K562 (cell line): ENCODE measurements around the gene CCNO. TPM values are rescaled to one million over a fixed set of nuclear protein-coding genes. Genes with fewer than 3 reads are reported as not detected.

Experiments
- CEBPB ChIP-seq: fragments of 450-650 bp; IDR thresholded peaks from 2 replicates; pipeline ENCODE4 v1.6.1; 2016; ENCODE audit warnings: missing genetic modification characterization, missing compliant biosample characterization
- EP300 ChIP-seq: IDR thresholded peaks from 2 replicates; pipeline ENCODE4 v1.6.1; 2012; ENCODE audit warnings: low read length, improper control_type of control experiment
- GABPB1 ChIP-seq: sonication (generic); formaldehyde crosslinking; IDR thresholded peaks from 2 replicates; pipeline ENCODE4 v1.8.0; 2022; ENCODE audit warnings: mild to moderate bottlenecking, missing genetic modification reagents
- GTF3C2 ChIP-seq: IDR thresholded peaks from 3 replicates; pipeline ENCODE4 v1.6.1; 2011; ENCODE audit warnings: borderline replicate concordance, mild to moderate bottlenecking, moderate library complexity; ENCODE audit not compliant: insufficient read length; ENCODE audit errors: extremely low read depth
- HDAC2 ChIP-seq: fragments of 450-650 bp; IDR thresholded peaks from 2 replicates; pipeline ENCODE4 v1.6.1; 2016; ENCODE audit warnings: mild to moderate bottlenecking
- KLF16 ChIP-seq: IDR thresholded peaks from 2 replicates; pipeline ENCODE4 v1.6.1; 2016; ENCODE audit warnings: antibody characterized with exemption
- NUFIP1 ChIP-seq: fragments of 450-650 bp; IDR thresholded peaks from 2 replicates; pipeline ENCODE4 v1.6.1; 2018; ENCODE audit not compliant: partially characterized antibody
- POLR2AphosphoS2 ChIP-seq: IDR thresholded peaks from 2 replicates; pipeline ENCODE4 v1.6.1; 2012; ENCODE audit warnings: low read length, improper control_type of control experiment
- TSC22D4 ChIP-seq: fragments of 450-650 bp; IDR thresholded peaks from 2 replicates; pipeline ENCODE4 v1.6.1; 2016; ENCODE audit warnings: missing genetic modification characterization, missing biosample characterization, control low read depth
- ZBTB12 ChIP-seq: fragments of 250-450 bp; sonication (Bioruptor Pico); IDR thresholded peaks from 2 replicates; pipeline ENCODE4 v1.4.0; 2020
- ZBTB9 ChIP-seq: fragments of 450-650 bp; formaldehyde crosslinking; IDR thresholded peaks from 2 replicates; pipeline ENCODE4 v1.4.0; 2020; ENCODE audit warnings: mild to moderate bottlenecking, moderate library complexity
- ZC3H8 ChIP-seq: fragments of 450-650 bp; IDR thresholded peaks from 2 replicates; pipeline ENCODE4 v1.6.1; 2017
- ZNF121 ChIP-seq: sonication (generic); formaldehyde crosslinking; conservative IDR thresholded peaks from 2 replicates; pipeline ENCODE4 v1.8.0; 2022; ENCODE audit warnings: missing genetic modification reagents
- ZNF408 ChIP-seq: fragments of 250-450 bp; sonication (Bioruptor Pico); IDR thresholded peaks from 2 replicates; pipeline ENCODE4 v1.4.0; 2020; ENCODE audit warnings: low read depth, mild to moderate bottlenecking, moderate library complexity
- ZNF584 ChIP-seq: fragments of 200-800 bp; sonication (Bioruptor generic); IDR thresholded peaks from 2 replicates; pipeline ENCODE4 v1.6.1; 2016; ENCODE audit warnings: low read depth, mild to moderate bottlenecking, missing genetic modification characterization, missing compliant biosample characterization
- polyA plus RNA-seq, 8 experiments: library from polyadenylated mRNA; depleted of rRNA in 4 of 8; stranded (reverse) in 5 of 8; unstranded in 3 of 8; fragments of >200 nt; fragmentation: Nextera tagmentation in 2 of 8; fragmentation: Illumina TruSeq in 1 of 8; extraction: Ambion mirVana in 2 of 8; extraction: Trizol in 1 of 8; gene quantifications; 2 replicates each; pipeline versions ENCODE4 v1.2.1 to v1.2.3, GENCODE V29; 2011 to 2014; ENCODE audit warnings: inconsistent platforms in 1 of 8, missing spikeins in 1 of 8
- total RNA-seq, 7 experiments: library from RNA; depleted of rRNA in 6 of 7; stranded (reverse); fragments of >200 nt in 6 of 7; fragmentation: Illumina TruSeq in 2 of 7; extraction: Trizol in 2 of 7; gene quantifications; 2 replicates each; pipeline versions ENCODE4 v1.2.1 to v1.2.3, GENCODE V29; 2011 to 2021; ENCODE audit warnings: low replicate concordance in 1 of 7
- TF ChIP-seq, protein P1 (sequence below): sonication (generic); formaldehyde crosslinking; IDR thresholded peaks from 2 replicates; pipeline ENCODE4 v1.8.0; 2022; ENCODE audit warnings: mild to moderate bottlenecking, missing genetic modification reagents
- TF ChIP-seq, protein P2 (sequence below): fragments of 450-650 bp; conservative IDR thresholded peaks from 2 replicates; pipeline ENCODE4 v1.6.1; 2016; ENCODE audit warnings: missing genetic modification characterization, low read depth, mild to moderate bottlenecking, missing compliant biosample characterization, moderate library complexity
- TF ChIP-seq, protein P3 (sequence below): fragments of 250-450 bp; sonication (Bioruptor Pico); IDR thresholded peaks from 2 replicates; pipeline ENCODE4 v1.4.0; 2020; ENCODE audit warnings: borderline replicate concordance

The CCNO gene
- total and polyA plus RNA-seq, 9 of the 15 experiments (the other 6 are each of a cell fraction or from before 2014, with no cell fraction given): 0.08 to 3.1 (median 0.29) TPM

DNA sequence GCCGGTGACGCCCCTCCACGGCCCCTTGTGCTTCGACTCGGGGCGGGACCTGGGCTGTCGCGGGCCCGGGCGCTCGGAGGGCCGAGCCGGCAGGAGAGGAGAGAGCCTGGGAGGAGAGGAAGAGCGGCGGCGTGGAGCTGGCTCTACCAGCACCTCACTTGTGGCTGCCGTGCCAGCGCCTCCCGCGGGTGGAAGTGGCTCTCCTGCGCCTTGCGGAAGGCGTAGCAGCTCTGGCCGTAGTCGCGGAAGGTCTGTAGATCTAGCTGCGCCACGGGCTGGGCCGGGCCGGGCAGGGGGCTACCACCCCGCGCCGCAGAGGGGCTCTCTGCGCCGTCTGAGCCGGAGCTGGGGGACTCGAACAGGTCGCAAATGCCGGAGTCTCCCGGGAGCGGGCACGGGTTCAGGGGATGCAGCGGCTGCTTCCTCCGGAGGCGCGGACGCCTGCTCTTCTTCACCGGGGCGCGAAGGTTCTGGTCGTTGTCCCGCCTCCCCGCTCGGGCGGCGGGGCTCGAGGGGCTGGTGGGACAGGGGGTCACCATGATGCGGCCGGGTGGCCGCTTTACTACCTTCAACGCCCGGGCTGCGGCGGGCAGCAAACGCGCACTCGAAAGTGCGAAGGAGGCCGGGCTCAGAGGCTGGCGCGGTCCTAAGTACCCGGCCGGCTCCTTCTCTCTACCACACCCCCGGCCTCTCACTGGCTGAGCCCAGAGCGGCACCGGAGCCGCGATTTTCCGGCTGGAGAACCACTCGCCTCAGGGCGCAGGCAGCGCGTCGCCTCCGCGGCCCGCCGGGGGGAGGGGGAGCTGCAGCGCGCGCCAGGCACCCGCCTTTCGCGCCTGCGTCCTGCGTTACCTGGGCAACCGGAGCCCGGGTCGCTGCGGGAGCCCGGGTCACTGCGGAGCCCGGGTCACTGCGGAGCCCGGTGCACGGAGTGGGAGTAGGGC, at the start of gene CCNO (continued):
- no peak for TF ChIP-seq ZBTB9 (CRISPR knock-in tag)
- TF ChIP-seq EP300: no peak
- TF ChIP-seq, protein P1, sequence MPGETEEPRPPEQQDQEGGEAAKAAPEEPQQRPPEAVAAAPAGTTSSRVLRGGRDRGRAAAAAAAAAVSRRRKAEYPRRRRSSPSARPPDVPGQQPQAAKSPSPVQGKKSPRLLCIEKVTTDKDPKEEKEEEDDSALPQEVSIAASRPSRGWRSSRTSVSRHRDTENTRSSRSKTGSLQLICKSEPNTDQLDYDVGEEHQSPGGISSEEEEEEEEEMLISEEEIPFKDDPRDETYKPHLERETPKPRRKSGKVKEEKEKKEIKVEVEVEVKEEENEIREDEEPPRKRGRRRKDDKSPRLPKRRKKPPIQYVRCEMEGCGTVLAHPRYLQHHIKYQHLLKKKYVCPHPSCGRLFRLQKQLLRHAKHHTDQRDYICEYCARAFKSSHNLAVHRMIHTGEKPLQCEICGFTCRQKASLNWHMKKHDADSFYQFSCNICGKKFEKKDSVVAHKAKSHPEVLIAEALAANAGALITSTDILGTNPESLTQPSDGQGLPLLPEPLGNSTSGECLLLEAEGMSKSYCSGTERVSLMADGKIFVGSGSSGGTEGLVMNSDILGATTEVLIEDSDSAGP (CRISPR knock-in tag): no peak
- TF ChIP-seq GABPB1 (CRISPR knock-in tag): peak; percentile 53
- TF ChIP-seq, protein P2, sequence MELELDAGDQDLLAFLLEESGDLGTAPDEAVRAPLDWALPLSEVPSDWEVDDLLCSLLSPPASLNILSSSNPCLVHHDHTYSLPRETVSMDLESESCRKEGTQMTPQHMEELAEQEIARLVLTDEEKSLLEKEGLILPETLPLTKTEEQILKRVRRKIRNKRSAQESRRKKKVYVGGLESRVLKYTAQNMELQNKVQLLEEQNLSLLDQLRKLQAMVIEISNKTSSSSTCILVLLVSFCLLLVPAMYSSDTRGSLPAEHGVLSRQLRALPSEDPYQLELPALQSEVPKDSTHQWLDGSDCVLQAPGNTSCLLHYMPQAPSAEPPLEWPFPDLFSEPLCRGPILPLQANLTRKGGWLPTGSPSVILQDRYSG (tag): no peak
- TF ChIP-seq CEBPB (tag): no peak
- no peak for TF ChIP-seq HDAC2
- TF ChIP-seq TSC22D4 (tag): no peak
- no peak for TF ChIP-seq ZBTB12
- no peak for TF ChIP-seq ZC3H8
- TF ChIP-seq ZNF584 (CRISPR knock-in tag): no peak
- TF ChIP-seq GTF3C2: no peak
- TF ChIP-seq, protein P3, sequence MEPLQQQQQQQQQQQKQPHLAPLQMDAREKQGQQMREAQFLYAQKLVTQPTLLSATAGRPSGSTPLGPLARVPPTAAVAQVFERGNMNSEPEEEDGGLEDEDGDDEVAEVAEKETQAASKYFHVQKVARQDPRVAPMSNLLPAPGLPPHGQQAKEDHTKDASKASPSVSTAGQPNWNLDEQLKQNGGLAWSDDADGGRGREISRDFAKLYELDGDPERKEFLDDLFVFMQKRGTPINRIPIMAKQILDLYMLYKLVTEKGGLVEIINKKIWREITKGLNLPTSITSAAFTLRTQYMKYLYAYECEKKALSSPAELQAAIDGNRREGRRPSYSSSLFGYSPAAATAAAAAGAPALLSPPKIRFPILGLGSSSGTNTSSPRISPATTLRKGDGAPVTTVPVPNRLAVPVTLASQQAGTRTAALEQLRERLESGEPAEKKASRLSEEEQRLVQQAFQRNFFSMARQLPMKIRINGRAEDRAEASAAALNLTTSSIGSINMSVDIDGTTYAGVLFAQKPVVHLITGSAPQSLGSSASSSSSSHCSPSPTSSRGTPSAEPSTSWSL: no peak
- TF ChIP-seq NUFIP1: no peak
- no peak for TF ChIP-seq ZNF121 (CRISPR knock-in tag)
- TF ChIP-seq KLF16: no peak
- no peak for TF ChIP-seq ZNF408 (CRISPR knock-in tag)
- no peak for TF ChIP-seq POLR2AphosphoS2
